GM20000 (cell line): ENCODE data around the gene ESM1.

ENCODE experiments used
- DNase-seq: peaks from one replicate; pipeline ENCODE4 v3.0.0; 2012; ENCODE audit warnings: low spot score
- CTCF ChIP-seq: IDR thresholded peaks from 2 replicates; pipeline ENCODE4 v1.5.1; 2012; ENCODE audit warnings: mild to moderate bottlenecking, control low read depth; ENCODE audit errors: extremely low read depth, missing control alignments

Gene ESM1

DNA sequence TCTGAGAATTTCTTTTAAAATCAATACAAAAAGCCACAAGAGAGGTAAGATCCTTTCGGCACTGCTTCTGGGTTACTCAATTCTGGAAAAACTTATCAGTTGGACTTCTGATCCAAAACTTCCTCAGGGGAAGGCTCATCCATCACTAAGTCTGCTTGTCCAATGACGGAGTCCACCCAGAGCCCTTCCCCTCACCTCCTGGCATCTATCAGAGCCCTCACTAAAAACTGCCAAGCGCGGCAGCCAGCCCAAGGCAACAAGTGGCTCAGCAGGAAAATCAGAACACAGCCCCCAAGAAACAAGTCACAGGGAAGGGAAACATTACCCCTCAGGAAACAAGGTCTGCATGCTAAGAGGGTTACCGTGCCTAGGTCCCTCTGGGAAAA lies 869 bp upstream of the ESM1 start:
- no peak for DNase-seq
- no peak for TF ChIP-seq CTCF

DNA sequence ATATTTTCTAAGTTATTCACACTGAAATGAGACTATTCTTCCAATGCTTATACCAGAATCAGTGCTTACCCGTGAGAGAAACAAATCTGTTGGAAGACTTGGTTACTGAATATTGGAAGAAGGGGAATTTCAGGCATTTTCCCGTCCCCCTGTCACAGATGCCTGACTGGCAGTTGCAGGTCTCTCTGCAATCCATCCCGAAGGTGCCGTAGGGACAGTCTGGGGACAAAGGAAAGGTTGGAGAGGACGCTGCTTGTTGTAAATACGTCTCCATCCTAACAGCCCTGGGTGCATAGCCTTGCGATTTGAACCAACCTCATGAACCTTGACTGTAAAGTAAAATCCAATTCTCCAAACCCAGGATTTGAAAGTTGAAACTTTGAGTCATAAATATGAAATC lies 3.5 kb downstream of the ESM1 start:
- no peak for DNase-seq
- TF ChIP-seq CTCF: no peak

DNA sequence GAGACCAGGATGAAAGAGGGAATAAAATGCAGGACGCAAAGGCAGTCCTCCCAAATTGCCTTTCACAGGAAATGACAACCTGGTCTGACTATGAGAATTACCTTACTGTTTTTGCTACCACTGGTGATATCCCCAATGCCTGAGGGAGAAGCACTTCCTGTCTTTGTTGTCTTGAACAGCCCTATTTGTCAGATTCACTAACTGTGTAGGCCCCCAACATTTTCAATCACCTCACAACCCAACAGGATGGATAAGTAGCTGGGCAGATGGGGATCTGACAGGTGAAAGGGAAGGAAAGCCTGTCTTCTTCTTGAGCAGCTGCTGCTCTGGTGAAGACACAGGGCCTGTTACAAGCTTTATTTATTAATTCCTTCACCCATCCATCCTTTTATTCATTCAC lies 9.7 kb downstream of the ESM1 start:
- DNase-seq: no peak
- no peak for TF ChIP-seq CTCF

DNA sequence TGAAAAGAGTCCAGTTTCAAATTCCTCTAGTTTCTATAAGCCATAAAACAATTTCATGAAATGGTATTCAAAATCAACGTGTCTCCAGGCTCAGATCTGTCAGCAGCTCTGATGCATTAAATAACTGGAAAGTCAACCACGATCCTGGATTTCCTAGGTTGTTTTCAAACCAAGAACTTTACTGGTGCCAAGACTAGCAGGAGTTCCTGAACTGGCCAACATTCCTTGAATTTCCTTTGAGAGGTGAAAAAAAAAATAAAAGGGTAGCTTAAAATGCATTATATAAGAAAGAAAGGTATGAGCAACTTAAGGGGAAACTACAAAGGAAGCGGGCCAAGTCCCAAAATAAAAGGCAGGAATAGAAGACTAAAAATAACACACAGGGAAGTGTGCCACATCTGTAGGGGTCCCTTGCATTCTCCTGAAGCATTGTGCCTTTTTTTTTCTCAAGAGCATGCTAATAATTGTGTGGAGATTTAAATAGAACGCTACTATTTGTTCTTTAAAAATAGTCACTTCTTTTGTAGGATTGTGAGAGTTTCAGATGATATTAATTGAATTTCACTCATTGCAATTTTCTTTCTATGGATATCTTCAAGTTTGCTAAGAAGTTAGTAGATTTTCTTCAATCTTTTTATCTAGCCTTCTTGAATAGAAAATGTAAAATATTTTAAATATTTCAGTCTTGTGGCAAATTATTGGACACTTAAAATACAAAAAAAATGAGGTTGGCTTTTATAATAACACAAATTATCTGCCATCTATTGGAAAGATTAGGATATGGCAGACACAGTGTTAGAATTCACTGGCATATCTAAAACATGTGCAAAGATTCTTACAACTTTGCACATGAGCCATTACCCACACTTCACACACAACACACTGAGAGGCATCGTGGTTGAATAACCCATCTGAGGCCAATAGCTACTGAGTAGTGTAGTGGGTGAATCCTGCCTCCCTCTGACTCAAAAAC lies 15.3 kb downstream of the ESM1 start:
- DNase-seq: no peak
- TF ChIP-seq CTCF: no peak

DNA sequence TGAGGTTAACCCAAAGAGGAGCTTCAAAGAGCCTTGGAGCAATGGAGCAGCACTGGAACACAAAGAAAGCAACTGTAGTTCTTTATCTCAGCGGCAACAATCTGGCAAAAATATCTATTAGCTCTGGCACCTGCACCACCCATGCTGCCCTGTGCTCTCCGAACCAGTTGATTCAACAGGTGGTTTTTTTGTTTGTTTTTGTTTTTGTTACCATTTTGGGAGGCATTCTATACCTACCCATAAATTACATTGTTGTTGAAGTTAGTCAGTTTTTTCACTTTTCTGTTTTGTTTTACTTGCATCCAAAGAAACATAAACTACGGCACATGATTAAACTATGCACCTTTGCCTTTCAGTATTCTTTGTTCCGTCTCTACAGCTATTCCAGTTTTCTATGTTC lies 16.2 kb downstream of the ESM1 start:
- no peak for TF ChIP-seq CTCF
- DNase-seq: no peak

GRCh38 chr5:54965806-54966205 lies 19.6 kb downstream of the ESM1 start:
- TF ChIP-seq CTCF: no peak
- DNase-seq: no peak

- TF ChIP-seq CTCF: no peak
These were observed 21.0 kb downstream of the ESM1 start for GRCh38 chr5:54964405-54964804.

More at GRCh38 chr5:54964405-54964804, 21.0 kb downstream of the ESM1 start:
- DNase-seq: no peak
